Subcutaneous adipose tissue (tissue), 4 donors: ENCODE results near the gene CCDC33. TPM values are rescaled to one million over a fixed set of nuclear protein-coding genes. Genes with fewer than 3 reads are reported as not detected.

Experiments used
- total RNA-seq, 4 donors: library from RNA; depleted of rRNA; stranded (reverse); fragments of >200 nt; gene quantifications; one replicate each; pipeline ENCODE4 v1.1.0, GENCODE V29; 2016
- TF ChIP-seq, protein P1 (sequence below): fragments of 450-650 bp; IDR thresholded peaks from one replicate; pipeline ENCODE4 v1.5.1; 2016; ENCODE audit warnings: low read depth, mild to moderate bottlenecking, control low read depth, antibody characterized with exemption, moderate library complexity

CCDC33 gene
- total RNA-seq, 4 donors from 2014 or later = not detected

DNA sequence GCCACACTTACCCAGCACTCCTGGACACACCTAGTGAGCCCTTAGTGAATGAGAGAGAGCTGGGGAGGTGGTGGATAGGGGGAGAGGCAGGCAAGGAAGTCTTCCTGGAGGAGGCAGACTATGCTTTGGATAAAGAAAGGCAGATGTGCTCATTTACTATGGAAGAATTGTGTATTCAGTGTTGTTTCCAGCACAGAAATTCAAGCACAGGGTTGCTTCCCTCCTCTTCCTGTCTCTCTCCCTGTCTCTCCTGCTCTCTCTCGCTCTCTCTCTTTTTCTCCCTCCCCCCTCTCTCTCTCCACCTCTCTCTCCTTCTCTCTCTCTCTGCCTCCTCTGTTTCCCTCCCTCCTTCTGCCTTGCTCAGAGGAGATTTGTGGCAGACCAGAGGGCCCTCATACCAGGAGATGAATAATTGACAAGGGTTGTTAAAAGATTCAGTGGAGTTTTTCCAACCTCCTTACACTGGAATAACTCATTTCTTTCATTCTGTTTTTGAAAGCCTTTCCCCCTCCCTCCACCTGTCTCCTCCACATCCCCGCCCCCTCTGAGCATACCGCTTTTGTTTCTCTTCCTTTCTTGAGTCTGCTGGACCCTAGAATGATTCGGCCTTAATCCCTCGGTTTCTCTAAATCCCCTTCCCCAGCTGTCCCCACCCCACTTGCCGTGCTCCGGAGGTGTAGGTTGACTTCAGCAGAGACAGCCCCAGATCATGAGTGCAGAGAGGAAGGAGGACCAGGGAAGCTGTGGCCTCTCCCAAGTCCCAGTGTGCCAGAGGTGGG is 65.6 kb downstream of the CCDC33 start:
- TF ChIP-seq, protein P1, sequence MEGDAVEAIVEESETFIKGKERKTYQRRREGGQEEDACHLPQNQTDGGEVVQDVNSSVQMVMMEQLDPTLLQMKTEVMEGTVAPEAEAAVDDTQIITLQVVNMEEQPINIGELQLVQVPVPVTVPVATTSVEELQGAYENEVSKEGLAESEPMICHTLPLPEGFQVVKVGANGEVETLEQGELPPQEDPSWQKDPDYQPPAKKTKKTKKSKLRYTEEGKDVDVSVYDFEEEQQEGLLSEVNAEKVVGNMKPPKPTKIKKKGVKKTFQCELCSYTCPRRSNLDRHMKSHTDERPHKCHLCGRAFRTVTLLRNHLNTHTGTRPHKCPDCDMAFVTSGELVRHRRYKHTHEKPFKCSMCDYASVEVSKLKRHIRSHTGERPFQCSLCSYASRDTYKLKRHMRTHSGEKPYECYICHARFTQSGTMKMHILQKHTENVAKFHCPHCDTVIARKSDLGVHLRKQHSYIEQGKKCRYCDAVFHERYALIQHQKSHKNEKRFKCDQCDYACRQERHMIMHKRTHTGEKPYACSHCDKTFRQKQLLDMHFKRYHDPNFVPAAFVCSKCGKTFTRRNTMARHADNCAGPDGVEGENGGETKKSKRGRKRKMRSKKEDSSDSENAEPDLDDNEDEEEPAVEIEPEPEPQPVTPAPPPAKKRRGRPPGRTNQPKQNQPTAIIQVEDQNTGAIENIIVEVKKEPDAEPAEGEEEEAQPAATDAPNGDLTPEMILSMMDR = no peak

DNA sequence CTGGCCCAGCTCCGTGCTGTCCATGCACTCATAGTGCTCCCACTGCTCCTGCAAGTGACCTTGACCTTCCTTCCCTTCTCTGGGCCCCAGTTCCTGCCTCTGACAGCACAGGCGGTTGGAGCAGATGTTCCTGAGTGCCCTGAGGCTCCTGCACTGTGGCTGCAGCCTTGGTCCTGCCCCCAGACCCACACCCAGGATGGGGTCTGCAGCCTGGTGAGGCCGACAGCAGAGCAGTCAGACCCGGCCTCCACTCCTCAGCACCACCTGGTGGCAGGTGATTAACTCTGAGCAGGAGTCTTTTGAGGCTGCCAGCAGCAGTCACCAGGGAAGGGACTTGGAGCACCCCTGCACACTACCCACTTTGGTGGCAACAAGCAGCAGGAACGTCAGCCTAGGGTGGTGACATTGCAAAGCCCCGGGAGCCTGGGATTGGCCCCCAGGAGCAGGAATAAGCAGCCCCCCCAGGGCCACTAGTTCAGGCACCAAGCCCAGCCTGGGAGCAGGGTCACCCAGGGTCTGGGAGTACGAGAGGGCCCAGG is 66.8 kb downstream of the CCDC33 start:
- TF ChIP-seq, protein P1 = no peak

- TF ChIP-seq, protein P1 = no peak
Measured at GRCh38 chr15:74303741-74304309, 67.7 kb downstream of the CCDC33 start.

DNA sequence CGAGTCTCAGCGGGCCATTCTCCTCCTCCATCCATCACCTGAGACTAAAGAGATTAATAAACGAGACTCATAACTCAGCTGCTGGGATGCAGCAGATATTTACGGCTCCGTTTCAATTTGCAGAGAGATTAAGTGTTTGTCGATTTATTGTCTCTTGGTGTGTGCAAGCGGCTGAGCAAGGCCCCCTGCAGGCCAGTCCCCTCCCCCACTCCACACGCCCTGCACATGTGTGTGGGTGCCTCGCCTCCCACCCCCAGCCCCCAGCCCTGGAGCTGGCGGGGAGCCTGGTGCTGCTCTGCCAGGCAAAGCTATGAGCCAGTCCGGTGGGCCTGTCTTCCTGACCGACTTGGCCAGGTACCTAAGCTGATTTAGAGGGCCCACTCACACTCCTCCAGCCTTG is 68.3 kb downstream of the CCDC33 start:
- TF ChIP-seq, protein P1 = no peak

GRCh38 chr15:74305687-74306086 is 69.6 kb downstream of the CCDC33 start:
- TF ChIP-seq, protein P1 = no peak

- TF ChIP-seq, protein P1 = no peak
Measured at GRCh38 chr15:74306781-74307217, 70.7 kb downstream of the CCDC33 start.
